ENCODE measurements around the gene GPC4. TPM values are rescaled to one million over a fixed set of nuclear protein-coding genes. Genes with fewer than 3 reads are reported as not detected.
"Not testable (repeated sequence)": the region's sequence is repeated elsewhere in the genome, so short reads cannot be mapped to it uniquely, and the experiment has no call there.

GPC4 gene
- total RNA-seq, 2 donors from 2014 or later: not detected

GRCh38 chrX:133305348-133305747 is 109.9 kb downstream of the GPC4 start:
- H3K27me3 Mint-ChIP-seq: no peaks in the 10 kb centered on the region
- ATAC-seq: no peak

GRCh38 chrX:133302775-133303445 is 112.4 kb downstream of the GPC4 start:
- no peaks in the 10 kb centered on the region for H3K4me1 Mint-ChIP-seq

More at GRCh38 chrX:133305348-133305747, 109.9 kb downstream of the GPC4 start:
- DNase-seq: no peak
- H3K36me3 Mint-ChIP-seq (ENCODE audit: low read depth): no peaks in the 10 kb centered on the region
- H3K4me3 Mint-ChIP-seq: no peak overlapping the region
- no peak overlapping the region for H3K27ac Mint-ChIP-seq
- H3K9me3 ChIP-seq (ENCODE audit: control insufficient read depth, low read length, poor library complexity, severe bottlenecking): no peaks in the 10 kb centered on the region
- no peaks in the 10 kb centered on the region for H3K4me1 Mint-ChIP-seq

GRCh38 chrX:133300591-133300990 is 114.7 kb downstream of the GPC4 start:
- no peaks in the 10 kb centered on the region for H3K4me1 Mint-ChIP-seq

More at GRCh38 chrX:133302775-133303445, 112.4 kb downstream of the GPC4 start:
- H3K9me3 ChIP-seq (ENCODE audit: control insufficient read depth, low read length, poor library complexity, severe bottlenecking): no peaks in the 10 kb centered on the region
- ATAC-seq (no peak), DNase-seq (no peak)
- Mint-ChIP-seq H3K27ac (no peak overlapping the region), H3K4me3 (no peak overlapping the region), H3K36me3 (ENCODE audit: low read depth) (no peaks in the 10 kb centered on the region), H3K27me3 (no peaks in the 10 kb centered on the region)

GRCh38 chrX:133297284-133297683 is 118.0 kb downstream of the GPC4 start:
- DNase-seq (no peak), ATAC-seq (no peak)
- H3K27me3 Mint-ChIP-seq: no peaks in the 10 kb centered on the region
- H3K4me3 Mint-ChIP-seq: no peak overlapping the region
- H3K27ac Mint-ChIP-seq: no peak overlapping the region
- no peaks in the 10 kb centered on the region for H3K4me1 Mint-ChIP-seq
- no peaks in the 10 kb centered on the region for H3K9me3 ChIP-seq (ENCODE audit: control insufficient read depth, low read length, poor library complexity, severe bottlenecking)
- H3K36me3 Mint-ChIP-seq (ENCODE audit: low read depth): no peaks in the 10 kb centered on the region

More at GRCh38 chrX:133300591-133300990, 114.7 kb downstream of the GPC4 start:
- ATAC-seq (no peak), DNase-seq (no peak)
- Mint-ChIP-seq H3K4me3 (no peak overlapping the region), H3K27ac (no peak overlapping the region), H3K36me3 (ENCODE audit: low read depth) (no peaks in the 10 kb centered on the region), H3K27me3 (no peaks in the 10 kb centered on the region)
- H3K9me3 ChIP-seq (ENCODE audit: control insufficient read depth, low read length, poor library complexity, severe bottlenecking): no peaks in the 10 kb centered on the region

- no peaks in the 10 kb centered on the region for H3K27me3 Mint-ChIP-seq
- DNase-seq (no peak), ATAC-seq (no peak)
- no peaks in the 10 kb centered on the region for H3K9me3 ChIP-seq (ENCODE audit: control insufficient read depth, low read length, poor library complexity, severe bottlenecking)
- no peaks in the 10 kb centered on the region for H3K4me1 Mint-ChIP-seq
- H3K4me3 Mint-ChIP-seq: no peak overlapping the region
- H3K27ac Mint-ChIP-seq: no peak overlapping the region
- H3K36me3 Mint-ChIP-seq (ENCODE audit: low read depth): no peaks in the 10 kb centered on the region
Observed at GRCh38 chrX:133294126-133294525, 121.2 kb downstream of the GPC4 start.

GRCh38 chrX:133290076-133290475 is 125.2 kb downstream of the GPC4 start:
- Mint-ChIP-seq H3K4me1 (no peaks in the 10 kb centered on the region), H3K27me3 (no peaks in the 10 kb centered on the region), H3K27ac (no peak overlapping the region), H3K4me3 (no peak overlapping the region), H3K36me3 (ENCODE audit: low read depth) (no peaks in the 10 kb centered on the region)
- no peak for DNase-seq
- H3K9me3 ChIP-seq (ENCODE audit: control insufficient read depth, low read length, poor library complexity, severe bottlenecking): no peaks in the 10 kb centered on the region
- no peak for ATAC-seq

- Mint-ChIP-seq H3K27ac (no peak overlapping the region), H3K36me3 (ENCODE audit: low read depth) (no peaks in the 10 kb centered on the region), H3K27me3 (no peaks in the 10 kb centered on the region), H3K4me3 (no peak overlapping the region), H3K4me1 (no peaks in the 10 kb centered on the region)
- no peak for DNase-seq
- ATAC-seq: no peak
- no peaks in the 10 kb centered on the region for H3K9me3 ChIP-seq (ENCODE audit: control insufficient read depth, low read length, poor library complexity, severe bottlenecking)
Observed at GRCh38 chrX:133287860-133288259, 127.4 kb downstream of the GPC4 start.

GRCh38 chrX:133285341-133285740 is 129.9 kb downstream of the GPC4 start:
- no peaks in the 10 kb centered on the region for H3K9me3 ChIP-seq (ENCODE audit: control insufficient read depth, low read length, poor library complexity, severe bottlenecking)
- H3K4me3 Mint-ChIP-seq: no peak overlapping the region
- no peak overlapping the region for H3K27ac Mint-ChIP-seq
- ATAC-seq (no peak), DNase-seq (no peak)
- no peaks in the 10 kb centered on the region for H3K36me3 Mint-ChIP-seq (ENCODE audit: low read depth)
- H3K4me1 Mint-ChIP-seq: no peaks in the 10 kb centered on the region
- H3K27me3 Mint-ChIP-seq: no peaks in the 10 kb centered on the region

GRCh38 chrX:133279112-133279730 is 136.1 kb downstream of the GPC4 start:
- ATAC-seq; H3K27me3 Mint-ChIP-seq; DNase-seq; H3K9me3 ChIP-seq (ENCODE audit: control insufficient read depth, low read length, poor library complexity, severe bottlenecking); H3K4me1 Mint-ChIP-seq; H3K36me3 Mint-ChIP-seq (ENCODE audit: low read depth); H3K27ac Mint-ChIP-seq: not testable (repeated sequence)
- peak overlapping the region; percentile 19 for H3K4me3 Mint-ChIP-seq

GRCh38 chrX:133273180-133273579 is 142.1 kb downstream of the GPC4 start:
- no peaks in the 10 kb centered on the region for H3K36me3 Mint-ChIP-seq (ENCODE audit: low read depth)
- H3K27ac Mint-ChIP-seq: no peak overlapping the region
- no peaks in the 10 kb centered on the region for H3K9me3 ChIP-seq (ENCODE audit: control insufficient read depth, low read length, poor library complexity, severe bottlenecking)
- no peak overlapping the region for H3K4me3 Mint-ChIP-seq
- ATAC-seq: no peak
- peaks cover 11% of the 10 kb centered on the region for H3K27me3 Mint-ChIP-seq
- no peak for DNase-seq
- H3K4me1 Mint-ChIP-seq: no peaks in the 10 kb centered on the region

- Mint-ChIP-seq H3K4me1 (no peaks in the 10 kb centered on the region), H3K27me3 (peaks cover 11% of the 10 kb centered on the region), H3K36me3 (ENCODE audit: low read depth) (no peaks in the 10 kb centered on the region), H3K4me3 (no peak overlapping the region), H3K27ac (no peak overlapping the region)
- no peaks in the 10 kb centered on the region for H3K9me3 ChIP-seq (ENCODE audit: control insufficient read depth, low read length, poor library complexity, severe bottlenecking)
- ATAC-seq (no peak), DNase-seq (no peak)
Observed at GRCh38 chrX:133269168-133269567, 146.1 kb downstream of the GPC4 start.

GRCh38 chrX:133267621-133268020 is 147.7 kb downstream of the GPC4 start:
- DNase-seq (no peak), ATAC-seq (no peak)
- no peak overlapping the region for H3K4me3 Mint-ChIP-seq
- H3K36me3 Mint-ChIP-seq (ENCODE audit: low read depth): no peaks in the 10 kb centered on the region
- peaks cover 11% of the 10 kb centered on the region for H3K27me3 Mint-ChIP-seq
- H3K27ac Mint-ChIP-seq: no peak overlapping the region
- H3K9me3 ChIP-seq (ENCODE audit: control insufficient read depth, low read length, poor library complexity, severe bottlenecking): no peaks in the 10 kb centered on the region
- H3K4me1 Mint-ChIP-seq: no peaks in the 10 kb centered on the region

- Mint-ChIP-seq H3K4me1 (no peaks in the 10 kb centered on the region), H3K4me3 (no peak overlapping the region), H3K36me3 (ENCODE audit: low read depth) (no peaks in the 10 kb centered on the region), H3K27me3 (peaks cover 6% of the 10 kb centered on the region), H3K27ac (no peak overlapping the region)
- ATAC-seq: no peak
- no peaks in the 10 kb centered on the region for H3K9me3 ChIP-seq (ENCODE audit: control insufficient read depth, low read length, poor library complexity, severe bottlenecking)
- no peak for DNase-seq
Observed at GRCh38 chrX:133265331-133265730, 150.0 kb downstream of the GPC4 start.

- H3K27ac Mint-ChIP-seq: no peak overlapping the region
- no peak overlapping the region for H3K4me3 Mint-ChIP-seq
- H3K4me1 Mint-ChIP-seq: no peaks in the 10 kb centered on the region
Observed at GRCh38 chrX:133258481-133258880, 156.8 kb downstream of the GPC4 start.

More at GRCh38 chrX:133258481-133258880, 156.8 kb downstream of the GPC4 start:
- Mint-ChIP-seq H3K36me3 (ENCODE audit: low read depth) (no peaks in the 10 kb centered on the region), H3K27me3 (no peaks in the 10 kb centered on the region)
- ATAC-seq: no peak
- no peak for DNase-seq
- no peaks in the 10 kb centered on the region for H3K9me3 ChIP-seq (ENCODE audit: control insufficient read depth, low read length, poor library complexity, severe bottlenecking)

All from T-helper 17 cell (primary cell).